ENCODE measurements around the gene PLEKHA1.

PLEKHA1 gene

DNA sequence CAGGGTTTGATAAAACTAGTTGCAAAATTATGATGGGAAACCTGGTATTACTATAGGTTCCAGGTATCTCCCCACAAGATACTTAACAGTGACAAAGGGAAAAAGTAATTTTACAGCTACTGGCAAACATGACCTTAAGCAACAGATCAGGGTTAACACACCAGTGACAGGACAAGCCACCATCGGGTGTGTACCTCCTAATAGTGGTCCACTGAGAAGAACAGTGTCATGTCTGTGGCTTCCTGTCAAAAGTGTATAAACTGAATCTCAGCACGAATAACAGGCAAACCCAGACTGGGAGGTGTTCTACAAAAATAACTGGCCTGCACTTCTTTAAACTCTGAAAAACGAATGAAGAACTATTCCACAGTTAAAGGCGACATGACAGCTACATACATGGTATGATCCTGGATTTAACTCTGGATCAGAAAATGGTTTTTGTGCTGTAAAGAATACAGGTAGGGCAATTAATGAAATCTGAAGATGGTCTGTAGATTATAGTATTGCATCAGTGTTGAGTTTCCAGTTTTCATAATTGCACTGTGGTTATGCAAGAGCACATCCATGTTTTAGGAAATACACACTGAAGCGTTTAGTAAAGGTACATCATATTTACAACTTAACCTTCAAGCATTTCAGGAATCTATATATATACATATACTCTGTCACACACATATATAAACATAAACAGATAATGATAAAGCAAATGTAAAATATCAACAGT, 47.9 kb downstream of the PLEKHA1 start:
- DNase-seq (ENCODE audit: low spot score) = no peak

DNA sequence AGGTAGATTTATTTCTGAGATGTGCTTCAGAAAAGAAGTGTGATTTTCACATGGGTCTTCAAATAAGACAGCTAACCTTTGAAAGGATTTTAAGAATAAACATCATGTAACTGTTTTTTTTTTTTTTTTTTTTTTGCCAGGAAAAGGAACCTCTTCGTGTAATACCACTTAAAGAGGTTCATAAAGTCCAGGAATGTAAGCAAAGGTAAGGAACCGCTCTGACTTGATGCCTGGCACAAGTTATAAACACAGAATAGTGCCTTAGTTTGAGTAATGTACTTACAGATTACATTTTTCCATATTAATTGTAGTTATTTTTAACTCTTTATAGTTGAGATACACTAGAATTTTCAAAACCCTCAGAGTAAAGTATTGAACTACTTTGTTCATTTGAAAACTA, 49.6 kb downstream of the PLEKHA1 start:
- no peak for DNase-seq (ENCODE audit: low spot score)

- no peak for DNase-seq (ENCODE audit: low spot score)
Observed at GRCh38 chr10:122426829-122427228, 52.3 kb downstream of the PLEKHA1 start.

GRCh38 chr10:122427280-122427679, 52.8 kb downstream of the PLEKHA1 start:
- no peak for DNase-seq (ENCODE audit: low spot score)

DNA sequence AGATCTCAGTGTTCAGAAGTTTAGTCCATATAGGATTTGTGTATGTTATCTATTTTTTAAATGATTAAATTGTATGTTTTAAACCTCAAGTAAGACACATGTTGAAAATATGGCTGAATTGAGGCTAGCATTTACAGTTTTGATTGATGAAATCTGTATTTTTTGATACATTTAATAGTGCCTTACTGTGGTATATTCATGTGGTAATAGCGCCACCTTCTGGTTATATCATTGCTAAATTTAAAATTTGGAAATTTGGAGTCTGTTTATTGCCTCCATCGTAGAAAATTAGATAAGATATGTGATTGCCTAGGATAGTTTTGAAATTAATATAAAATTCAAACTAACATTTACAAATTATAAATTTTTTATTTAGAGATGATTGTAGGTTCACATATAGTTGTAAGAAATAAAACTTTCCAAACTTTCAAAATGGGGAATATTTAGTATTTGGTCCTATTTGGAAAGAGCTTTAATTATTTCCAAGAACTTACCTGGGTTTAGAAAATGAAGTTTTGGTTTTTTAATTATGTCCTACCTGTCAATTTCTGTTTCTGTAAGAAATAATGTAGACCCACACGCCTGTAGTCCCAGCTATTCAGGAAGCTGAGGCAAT, 60.8 kb downstream of the PLEKHA1 start:
- peak; percentile 51 for DNase-seq (ENCODE audit: low spot score)

DNA sequence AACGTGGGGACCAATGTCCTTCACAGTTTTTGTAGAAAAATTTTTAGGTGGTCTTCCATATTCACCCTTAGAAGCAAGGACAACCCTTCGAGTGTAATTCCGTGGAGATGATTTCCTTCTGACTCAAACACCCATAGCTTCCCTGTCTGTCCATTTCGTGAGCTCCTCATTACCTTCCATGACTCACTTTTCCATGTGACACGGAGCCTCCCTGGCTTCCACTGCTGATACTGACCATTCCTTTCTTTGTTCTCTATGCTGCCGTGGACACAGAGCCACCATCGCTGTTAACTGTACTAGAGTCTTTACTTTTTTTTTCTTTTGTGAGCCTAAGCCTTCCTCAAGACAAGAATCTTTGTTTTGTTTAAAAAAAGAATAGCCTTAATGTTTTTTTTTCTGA, 67.5 kb downstream of the PLEKHA1 start:
- DNase-seq (ENCODE audit: low spot score) = peak; percentile 80

- DNase-seq (ENCODE audit: low spot score) = no peak
Observed at GRCh38 chr10:122445469-122445868, 71.0 kb downstream of the PLEKHA1 start.

- no peak for DNase-seq (ENCODE audit: low spot score)
Observed at GRCh38 chr10:122445904-122446303, 71.4 kb downstream of the PLEKHA1 start.

GRCh38 chr10:122446668-122447423, 72.3 kb downstream of the PLEKHA1 start:
- DNase-seq (ENCODE audit: low spot score) = no peak

GRCh38 chr10:122448600-122448999, 74.1 kb downstream of the PLEKHA1 start:
- no peak for DNase-seq (ENCODE audit: low spot score)

DNA sequence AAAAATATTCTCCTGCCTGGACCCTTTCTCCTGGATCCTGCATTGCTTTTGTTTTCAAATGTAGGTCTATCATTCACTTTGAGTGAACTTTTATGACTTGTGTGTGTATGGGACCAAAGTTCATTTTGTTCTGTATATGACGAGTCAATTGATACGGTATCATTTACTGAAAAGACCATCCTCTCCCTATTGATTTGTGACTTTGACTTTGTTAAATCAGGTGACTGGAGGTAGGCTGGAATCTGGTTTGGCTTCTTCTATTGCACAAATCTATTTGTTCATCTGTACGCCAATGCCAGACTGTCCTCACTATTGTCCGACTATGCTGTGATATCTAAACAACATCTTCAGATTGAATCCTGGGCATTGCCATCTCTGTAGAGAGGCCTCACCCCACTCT, 74.6 kb downstream of the PLEKHA1 start:
- DNase-seq (ENCODE audit: low spot score) = no peak

DNA sequence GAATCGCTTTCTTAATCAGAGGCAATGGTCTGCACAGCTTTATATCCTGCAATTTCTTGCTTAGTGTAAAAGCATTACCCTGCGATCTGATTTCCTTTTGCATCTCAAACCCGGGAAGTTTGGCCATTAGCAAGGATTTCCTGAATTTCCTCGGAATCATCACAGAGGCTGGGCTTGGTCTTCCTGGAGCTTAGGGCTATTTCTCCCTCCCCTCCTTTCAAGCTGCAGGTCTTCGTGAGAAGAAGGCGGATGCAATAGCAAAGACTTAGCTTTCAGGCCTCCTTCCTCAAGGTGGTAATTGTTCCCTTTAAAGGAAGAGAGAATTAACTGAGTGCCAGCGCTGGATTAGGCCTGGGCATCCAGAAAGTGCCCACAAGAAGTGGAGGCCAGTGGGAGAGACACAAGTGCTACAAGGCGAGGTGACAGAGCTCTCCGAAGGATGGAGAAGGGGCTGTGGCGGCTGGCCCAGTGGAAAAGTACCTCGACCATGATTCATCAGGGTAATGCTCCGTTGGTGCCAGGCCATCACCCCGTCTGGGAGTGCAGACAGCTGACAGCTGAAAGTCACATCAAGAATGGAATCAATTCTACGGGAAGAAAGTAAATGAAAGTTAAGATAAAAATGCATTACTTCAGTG, 76.0 kb downstream of the PLEKHA1 start:
- no peak for DNase-seq (ENCODE audit: low spot score)

GRCh38 chr10:122454071-122454470, 79.6 kb downstream of the PLEKHA1 start:
- no peak for DNase-seq (ENCODE audit: low spot score)

- DNase-seq (ENCODE audit: low spot score) = no peak
Observed at GRCh38 chr10:122454603-122455080, 80.1 kb downstream of the PLEKHA1 start, which contains the start of gene ARMS2. Gene ARMS2 (plus strand): TSS chr10:122454653. CDS start chr10:122454728, 75 bp downstream.

- no peak for DNase-seq (ENCODE audit: low spot score)
Observed at GRCh38 chr10:122455376-122456079, 81.0 kb downstream of the PLEKHA1 start.

DNA sequence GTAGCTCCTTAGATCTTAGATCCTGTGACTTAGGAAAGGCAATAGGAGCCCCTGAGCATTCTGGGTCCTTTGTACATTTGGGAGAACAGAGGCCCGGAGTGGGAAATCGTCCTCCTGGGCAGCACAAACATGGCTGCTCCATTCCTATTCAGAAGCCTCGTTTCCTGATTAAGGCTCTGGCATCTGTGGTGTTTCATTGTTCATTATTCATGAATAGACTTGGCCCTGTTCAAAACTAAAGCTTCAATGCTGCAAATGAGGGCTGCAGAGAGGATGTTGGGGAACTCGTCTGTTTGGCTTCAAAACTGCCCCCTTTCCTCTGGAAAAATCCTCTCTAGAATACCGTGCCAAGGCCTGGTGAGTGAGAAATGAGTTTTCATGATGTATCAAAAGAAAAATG, 83.4 kb downstream of the PLEKHA1 start:
- no peak for DNase-seq (ENCODE audit: low spot score)

DNA sequence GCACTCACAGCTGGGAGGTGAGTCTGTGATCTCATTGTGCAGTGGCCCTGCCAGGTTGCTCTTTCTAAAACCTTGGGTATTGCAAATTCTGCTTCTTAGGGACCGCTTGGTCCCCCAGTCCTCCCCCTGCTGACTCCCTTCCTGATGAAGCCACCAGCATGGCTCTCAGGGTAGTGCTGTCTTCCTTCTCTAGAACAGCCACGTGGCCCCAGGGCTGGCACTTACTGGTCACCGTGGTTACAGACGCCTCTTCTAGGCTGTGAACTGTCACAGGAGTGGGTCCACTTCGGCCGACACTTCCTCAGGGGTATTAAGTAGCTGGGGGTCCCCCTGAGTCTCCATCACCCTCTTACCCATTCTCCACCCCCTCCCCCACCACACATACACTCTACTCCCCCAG, 84.2 kb downstream of the PLEKHA1 start:
- no peak for DNase-seq (ENCODE audit: low spot score)

DNA sequence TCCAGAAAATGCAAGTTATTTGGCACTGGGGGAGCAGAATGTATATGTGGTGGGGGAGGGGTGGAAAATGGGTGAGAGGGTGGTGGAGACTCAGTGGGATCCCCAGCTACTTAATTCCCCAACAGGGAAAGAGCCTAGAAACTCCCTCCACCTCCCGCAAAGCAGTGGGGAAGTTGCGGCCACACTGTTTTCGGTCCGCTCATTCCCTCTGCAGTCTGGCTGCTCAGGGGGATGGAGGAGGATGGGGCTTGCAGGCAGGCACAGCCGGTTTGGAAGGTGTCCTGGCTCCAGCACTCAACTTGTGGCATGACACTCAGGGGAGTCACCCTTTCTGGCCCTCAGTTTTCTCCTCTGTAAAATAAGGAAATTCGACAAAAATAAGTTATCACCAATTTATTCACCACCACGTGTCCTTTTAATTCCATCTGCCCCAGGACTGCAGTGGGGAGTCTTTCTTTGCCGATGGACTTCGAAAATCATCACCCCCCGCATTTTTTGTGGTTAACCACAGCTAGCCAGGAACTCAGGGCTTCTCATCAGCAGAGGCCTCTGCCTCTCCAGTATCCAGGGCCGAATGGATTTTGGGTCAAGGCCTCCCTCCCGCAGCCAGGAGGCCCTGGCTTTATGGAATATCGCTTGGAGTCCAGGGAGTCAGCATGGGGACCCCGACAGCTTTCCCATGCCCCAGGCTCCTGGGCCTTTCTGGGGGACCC, 85.2 kb downstream of the PLEKHA1 start:
- DNase-seq (ENCODE audit: low spot score) = peak; percentile 68

DNA sequence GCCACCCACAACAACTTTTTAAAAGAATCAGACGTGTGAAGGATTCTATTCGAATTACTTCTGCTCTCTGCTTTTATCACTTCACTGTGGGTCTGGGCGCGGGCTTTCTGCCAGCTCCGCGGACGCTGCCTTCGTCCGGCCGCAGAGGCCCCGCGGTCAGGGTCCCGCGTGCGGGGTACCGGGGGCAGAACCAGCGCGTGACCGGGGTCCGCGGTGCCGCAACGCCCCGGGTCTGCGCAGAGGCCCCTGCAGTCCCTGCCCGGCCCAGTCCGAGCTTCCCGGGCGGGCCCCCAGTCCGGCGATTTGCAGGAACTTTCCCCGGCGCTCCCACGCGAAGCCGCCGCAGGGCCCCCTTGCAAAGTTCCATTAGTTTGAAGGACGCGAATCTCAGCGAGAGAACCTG, 86.4 kb downstream of the PLEKHA1 start:
- DNase-seq (ENCODE audit: low spot score) = no peak

- DNase-seq (ENCODE audit: low spot score) = peak; percentile 86
Observed at GRCh38 chr10:122461367-122461728, 86.8 kb downstream of the PLEKHA1 start, which contains the start of gene HTRA1. Gene HTRA1 (plus strand): TSS chr10:122461553. CDS start chr10:122461653, 100 bp downstream.

Measured in AG08395 (cell line).